KBM-7 (cell line): ENCODE measurements around the gene RNF213.
"Not testable (repeated sequence)": the region's sequence is repeated elsewhere in the genome, so short reads cannot be mapped to it uniquely, and the experiment has no call there.

Source experiments
- DNase-seq: peaks from one replicate; pipeline ENCODE4 v3.0.0-alpha.2; 2015
- in situ Hi-C: fragments of 300-500 bp; cut with MboI; formaldehyde crosslinking; loops from 2 replicates; pipeline ENCODE4 v1.14.3; 2020; ENCODE audit warnings: low sequenced_read_pairs, low pct_unique_long_range_greater_than_20kb, mixed read lengths

RNF213 gene

DNA sequence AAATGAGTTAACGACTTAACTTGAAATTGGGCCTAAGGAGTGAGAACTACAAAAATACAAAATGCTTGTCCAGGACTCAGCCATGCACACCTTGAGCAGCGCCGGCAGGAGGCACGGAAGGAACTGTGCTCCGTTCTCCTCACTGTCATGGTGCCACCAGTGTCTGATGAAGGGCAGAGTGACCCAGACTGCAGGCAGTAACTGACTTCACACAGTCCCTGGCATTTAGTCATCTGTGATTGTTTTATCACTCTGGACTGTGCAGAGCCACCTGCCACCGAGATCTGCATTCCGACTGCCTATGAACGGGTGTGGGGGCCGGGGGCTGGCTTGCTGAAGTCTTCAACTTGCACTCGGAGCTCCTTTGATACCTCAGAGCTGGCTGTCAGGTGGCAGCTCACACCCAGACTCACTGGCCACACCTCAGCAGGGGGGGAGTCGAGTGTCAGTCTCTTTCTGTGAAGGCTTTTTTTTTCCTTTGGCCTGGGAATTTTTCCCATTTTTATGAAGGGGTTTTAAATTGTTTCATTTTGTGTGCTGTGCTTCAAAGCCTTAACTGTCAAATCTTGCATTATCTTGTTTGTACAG lies 134.1 kb downstream of the RNF213 start:
- in situ Hi-C loops = no loop called here

DNA sequence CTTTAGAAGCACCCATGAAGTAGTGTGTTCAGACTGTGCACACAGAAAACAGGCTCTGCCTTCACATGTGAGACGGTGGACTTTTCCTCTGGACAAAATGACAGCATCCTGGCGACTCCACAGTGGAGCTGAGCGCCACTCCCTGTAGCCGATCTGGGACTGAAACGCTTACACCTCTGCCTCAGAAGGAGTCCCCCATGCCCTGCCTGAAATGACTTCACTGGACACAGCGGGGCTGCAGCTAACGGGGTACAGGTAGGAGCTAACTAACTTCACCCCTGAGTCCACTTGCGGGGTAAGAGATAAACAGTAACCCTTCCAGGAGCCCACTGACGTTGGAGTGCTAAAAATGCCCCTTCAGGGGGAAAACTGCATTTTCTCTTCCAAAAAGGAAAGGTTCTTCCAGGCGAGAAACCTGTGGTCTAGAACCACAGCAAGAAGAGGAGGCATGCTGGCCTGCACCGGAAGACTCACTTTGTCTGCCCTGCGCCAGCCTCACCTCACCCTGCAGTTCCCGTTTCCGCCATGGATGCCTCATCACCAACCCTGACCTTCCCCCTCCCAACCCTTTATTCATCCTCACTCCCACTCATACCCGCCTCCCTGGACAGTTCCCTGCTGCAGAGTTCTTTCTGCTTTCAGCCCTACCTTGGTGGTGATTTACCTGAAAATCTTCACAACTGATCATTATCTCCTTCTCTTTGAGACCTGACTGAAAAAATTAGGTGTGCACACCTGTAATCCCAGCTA lies 134.9 kb downstream of the RNF213 start:
- no peak for DNase-seq
- in situ Hi-C loops = no loop called here

More for the DNA sequence above, 134.1 kb downstream of the RNF213 start:
- DNase-seq = no peak

DNA sequence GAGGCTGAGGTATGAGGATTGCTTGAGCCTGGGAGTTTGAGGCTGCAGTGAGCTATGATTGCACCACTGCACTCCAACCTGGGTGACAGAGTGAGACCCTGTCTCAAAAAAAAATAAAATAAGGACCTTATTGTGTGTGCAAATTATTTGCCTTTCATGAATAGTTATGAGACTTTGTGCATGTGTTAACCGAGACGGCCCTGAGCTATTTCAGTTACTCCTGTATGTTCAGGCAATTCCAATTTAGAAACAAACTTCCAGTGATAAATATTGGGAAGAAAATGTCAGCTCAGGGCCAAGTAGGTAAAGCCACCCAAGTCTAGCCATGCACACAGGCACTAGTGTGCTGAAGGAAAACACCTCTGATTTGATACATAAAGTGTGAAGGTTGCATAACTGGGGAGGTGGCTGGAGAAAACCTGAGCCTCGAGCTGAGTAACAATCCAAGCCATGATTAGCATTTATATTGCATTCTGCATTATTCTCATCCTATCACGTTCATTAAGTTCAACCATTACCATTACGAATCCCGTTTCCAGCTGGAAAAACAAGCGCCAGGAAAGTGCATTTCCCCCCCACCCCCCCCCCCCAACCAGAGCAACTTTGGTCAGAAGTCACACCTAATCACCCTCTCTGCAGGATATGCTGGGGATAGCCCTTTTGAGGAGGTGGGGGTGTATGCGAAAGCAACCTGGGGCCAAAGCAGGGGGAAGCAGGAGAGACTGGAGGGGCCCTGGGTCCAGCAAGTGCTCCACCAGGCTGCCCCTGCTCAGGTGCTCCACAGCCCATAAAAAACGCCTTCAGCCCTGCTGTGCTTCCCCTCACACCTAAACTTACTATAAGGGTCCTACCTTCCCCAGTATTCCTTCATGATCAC lies 135.7 kb downstream of the RNF213 start:
- no peak for DNase-seq
- in situ Hi-C loops = no loop called here

DNA sequence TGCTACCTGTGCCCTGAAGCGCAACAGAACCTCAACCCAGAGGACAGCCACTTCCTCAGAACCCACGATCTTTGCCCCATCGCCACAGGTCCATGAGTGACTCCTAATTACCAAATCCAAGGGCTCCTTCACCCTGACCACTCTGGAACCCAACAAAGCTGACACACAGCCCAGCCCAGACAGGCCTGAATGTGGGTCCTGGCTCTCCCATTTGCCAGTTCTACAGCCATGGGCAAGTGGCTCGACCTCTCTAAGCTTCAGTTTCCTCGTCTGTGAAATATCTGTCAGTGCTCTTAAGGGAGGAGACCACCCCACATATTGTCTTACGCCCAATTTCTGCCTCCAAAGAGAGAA lies 136.4 kb downstream of the RNF213 start:
- in situ Hi-C loops = no loop called here
- no peak for DNase-seq

DNA sequence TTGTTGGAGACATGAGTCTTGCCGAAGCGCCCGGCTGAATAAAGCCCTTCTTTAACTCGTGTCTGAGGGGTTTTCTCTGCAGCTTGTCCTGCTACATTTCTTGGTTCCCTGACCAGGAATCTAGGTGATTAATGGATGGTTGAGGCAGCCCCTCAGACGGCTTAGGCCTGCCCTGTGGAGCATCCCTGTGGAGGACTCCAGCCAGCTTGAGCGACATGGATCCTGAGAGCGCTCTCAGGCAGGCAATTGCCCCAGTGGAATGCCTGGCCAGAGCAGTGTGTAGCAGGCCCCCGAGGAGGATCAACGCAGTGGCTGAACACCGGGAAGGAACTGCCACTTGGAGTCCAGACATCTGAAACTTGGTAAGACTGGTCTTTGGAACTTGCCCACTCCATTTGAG lies 137.0 kb downstream of the RNF213 start:
- in situ Hi-C loops = no loop called here
- no peak for DNase-seq

DNA sequence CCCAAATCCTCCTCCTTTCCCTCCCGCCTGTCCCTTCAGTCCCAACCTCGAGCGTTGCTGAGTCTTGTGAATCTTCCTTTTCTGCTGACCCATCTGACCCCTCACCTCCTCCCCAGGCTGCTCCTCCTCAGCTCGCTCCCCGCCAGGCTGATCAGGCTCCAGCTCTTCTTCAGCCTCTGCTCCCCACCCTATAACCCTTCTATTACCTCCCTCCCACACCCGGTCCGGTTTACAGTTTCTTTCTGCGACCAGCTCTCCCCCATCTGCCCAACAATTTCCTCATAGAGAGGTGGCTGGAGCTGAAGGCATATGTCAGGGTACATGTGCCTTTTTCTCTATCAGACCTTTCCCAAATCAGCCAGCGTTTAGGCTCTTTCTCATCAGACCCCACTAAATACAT lies 140.4 kb downstream of the RNF213 start:
- DNase-seq, in situ Hi-C loops: not testable (repeated sequence)

DNA sequence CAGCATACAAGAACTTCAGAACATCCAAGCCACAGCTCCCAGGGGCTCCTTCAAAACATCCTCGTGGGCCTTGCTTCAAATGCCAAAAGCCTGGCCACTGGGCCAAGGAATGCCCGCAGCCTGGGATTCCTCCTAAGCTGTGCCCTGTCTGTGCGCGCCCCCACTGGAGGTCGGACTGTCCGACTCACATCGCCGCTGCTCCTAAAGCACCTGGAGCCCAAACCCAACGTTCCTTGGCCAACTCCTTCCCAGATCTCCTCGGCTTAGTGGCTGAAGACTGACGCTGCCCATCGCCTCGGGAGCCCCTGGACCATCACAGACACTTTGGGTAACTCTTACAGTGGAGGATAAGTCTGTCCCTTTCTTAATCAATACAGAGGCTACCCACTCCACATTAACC lies 141.4 kb downstream of the RNF213 start:
- in situ Hi-C loops, DNase-seq: not testable (repeated sequence)

DNA sequence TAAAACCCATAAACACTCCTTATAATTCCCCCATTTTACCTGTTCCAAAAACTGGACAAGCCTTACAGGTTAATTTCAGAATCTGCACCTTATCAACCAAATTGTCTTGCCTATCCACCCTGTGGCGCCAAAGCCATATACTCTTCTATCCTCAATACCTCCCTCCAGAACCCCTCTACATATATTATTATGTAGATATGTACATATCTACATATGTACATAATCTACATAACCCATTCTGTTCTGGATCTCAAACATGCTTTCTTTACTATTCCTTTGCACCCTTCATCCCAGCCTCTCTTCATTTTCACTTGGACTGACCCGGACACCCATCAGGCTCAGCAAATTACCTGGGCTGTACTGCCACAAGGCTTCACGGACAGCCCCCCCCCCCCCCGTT lies 142.3 kb downstream of the RNF213 start:
- no peak for DNase-seq
- in situ Hi-C loops = no loop called here

DNA sequence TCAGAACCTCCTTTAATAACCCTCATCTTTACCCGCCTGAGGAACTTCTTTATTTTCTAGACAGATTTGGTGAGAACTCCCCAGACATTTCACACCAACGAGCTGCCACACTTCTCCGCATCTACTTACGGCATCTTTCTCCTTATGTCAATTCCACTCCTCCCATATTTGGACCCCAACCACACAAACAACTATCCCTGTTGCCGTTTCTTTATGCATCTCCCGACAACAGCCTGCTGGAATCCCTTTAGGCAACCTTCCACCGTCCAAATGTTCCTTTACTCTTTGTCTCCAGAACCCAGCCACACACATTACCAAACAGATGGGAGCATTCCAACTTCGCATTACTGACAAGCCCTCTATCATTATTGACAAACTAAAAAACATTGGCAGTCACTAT lies 145.5 kb downstream of the RNF213 start:
- DNase-seq = no peak
- in situ Hi-C loops = no loop called here

DNA sequence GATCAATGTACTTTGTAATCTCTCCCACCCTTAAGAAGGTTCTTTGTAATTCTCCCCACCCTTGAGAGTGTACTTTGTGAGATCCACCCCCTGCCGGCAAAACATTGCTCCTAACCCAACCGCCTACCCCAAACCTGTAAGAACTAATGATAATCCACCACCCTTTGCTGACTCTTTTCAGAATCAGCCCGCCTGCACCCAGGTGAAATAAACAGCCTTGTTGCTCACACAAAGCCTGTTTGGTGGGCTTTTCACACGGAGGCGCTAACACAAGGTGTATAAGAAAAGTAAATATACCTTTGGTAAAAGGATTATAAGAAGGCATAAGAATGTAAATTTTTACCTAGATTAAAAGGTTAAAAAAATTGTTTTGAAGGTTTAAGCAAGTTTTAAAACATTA lies 147.3 kb downstream of the RNF213 start:
- in situ Hi-C loops, DNase-seq: not testable (repeated sequence)

DNA sequence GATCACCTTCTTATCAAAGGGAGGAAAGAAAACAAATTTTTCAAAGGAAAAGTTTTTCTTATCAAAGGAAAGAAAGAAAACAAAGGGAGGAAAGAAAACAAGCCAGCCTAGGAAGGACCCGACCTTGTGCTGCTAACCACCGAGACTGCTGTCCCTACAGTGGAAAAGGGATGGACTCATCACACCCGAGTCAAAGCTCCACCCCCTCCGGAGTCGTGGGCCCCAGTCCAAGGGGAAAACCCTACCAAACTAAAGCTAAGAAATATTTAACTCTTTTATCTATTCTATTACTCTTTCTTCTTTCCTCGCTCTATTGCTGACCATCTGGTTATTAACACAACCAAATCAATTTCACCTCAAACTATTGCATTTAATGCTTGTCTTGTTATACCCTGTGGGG lies 148.2 kb downstream of the RNF213 start:
- in situ Hi-C loops = no loop called here
- no peak for DNase-seq

DNA sequence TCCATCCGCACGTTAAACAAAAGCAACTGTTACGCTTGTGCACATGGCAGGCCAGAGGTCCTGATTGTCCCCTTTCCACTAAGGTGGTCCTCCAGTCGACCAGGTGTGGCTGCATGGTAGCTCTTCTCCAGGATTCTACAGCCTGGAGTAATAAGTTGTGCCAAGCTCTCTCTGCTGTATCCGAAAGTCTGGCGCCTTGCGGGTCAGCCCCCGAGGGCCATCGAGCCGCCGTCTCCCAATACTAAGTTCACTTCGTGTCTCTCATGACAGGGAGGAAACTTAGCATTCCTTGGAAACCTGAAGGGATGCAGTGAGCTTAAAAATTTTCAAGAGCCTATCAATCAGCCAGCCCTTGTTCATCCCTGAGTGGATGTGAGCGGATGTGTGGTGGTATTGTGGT lies 149.0 kb downstream of the RNF213 start:
- DNase-seq = no peak
- in situ Hi-C loops = no loop called here

DNA sequence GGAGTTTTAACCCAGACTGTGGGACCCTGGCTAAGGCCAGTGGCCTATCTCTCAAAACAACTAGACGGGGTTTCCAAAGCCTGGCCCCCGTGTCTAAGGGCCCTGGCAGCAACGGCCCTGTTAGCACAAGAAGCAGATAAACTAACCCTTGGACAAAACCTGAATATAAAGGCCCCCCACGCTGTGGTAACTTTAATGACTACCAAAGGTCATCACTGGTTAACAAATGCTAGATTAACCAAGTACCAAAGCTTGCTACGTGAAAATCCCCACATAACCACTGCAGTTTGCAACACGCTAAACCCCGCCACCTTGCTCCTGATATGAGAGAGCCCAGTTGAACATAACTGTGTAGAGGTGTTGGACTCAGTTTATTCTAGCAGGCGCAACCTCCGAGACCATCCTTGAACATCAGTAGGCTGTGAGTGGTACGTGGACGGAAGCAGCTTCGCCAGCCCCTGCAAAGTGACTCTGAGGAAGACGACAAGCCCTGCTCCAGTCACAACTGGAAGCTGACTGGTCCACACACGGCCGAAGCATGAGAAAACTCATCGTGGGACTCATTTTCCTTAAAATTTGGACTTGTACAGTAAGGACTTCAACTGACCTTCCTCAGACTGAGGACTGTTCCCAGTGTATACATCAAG lies 149.9 kb downstream of the RNF213 start:
- DNase-seq, in situ Hi-C loops: not testable (repeated sequence)

DNA sequence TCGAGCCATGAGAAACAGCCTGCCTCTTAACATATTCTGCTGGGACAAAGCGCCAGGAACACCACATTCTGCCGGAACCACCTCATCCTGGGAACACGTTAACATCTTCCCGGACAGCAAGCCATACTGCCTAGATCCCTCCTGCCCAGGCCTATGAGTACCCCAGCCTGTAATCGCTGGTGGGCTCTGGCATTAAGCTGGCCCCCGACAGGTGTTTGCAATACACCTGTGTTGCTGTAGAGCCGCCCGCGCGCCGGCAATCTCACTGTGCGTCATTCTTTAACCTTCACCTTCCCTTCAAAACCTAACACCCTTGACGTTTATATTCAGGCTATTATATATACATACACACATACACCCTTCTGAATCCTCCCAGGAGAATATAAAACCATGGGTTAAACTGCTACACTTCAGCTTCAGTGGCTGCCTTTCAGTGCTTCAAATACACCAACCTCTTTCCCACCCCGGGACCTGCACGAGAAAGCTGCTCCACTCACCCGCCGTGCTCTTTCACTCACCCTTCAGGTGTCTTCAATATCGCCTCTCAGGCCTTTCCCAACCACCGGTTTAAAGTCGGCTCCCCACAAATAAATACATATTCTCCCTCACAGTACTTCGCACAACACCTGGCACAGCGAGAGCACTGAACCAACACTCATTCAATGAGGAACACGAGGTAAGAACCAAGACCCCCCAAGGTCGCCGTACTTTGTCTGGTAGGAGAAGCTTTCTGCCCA lies 153.3 kb downstream of the RNF213 start:
- in situ Hi-C loops = no loop called here
- DNase-seq = no peak

DNA sequence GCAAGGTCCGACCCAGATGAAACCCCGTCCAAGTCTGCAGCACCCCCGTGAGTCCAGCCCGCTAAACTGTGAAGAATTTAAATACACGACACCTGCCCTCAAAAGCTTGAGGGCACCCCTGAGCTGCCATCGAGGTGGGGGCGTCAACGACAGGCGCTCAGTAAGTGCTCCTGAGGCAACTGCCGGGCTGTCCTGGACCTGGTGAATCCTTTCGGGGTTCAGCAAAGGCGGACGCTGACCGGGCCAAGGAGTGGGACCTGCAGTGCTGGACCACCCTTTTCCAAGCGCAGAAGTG lies 153.8 kb downstream of the RNF213 start:
- in situ Hi-C loops = no loop called here
- DNase-seq = no peak

DNA sequence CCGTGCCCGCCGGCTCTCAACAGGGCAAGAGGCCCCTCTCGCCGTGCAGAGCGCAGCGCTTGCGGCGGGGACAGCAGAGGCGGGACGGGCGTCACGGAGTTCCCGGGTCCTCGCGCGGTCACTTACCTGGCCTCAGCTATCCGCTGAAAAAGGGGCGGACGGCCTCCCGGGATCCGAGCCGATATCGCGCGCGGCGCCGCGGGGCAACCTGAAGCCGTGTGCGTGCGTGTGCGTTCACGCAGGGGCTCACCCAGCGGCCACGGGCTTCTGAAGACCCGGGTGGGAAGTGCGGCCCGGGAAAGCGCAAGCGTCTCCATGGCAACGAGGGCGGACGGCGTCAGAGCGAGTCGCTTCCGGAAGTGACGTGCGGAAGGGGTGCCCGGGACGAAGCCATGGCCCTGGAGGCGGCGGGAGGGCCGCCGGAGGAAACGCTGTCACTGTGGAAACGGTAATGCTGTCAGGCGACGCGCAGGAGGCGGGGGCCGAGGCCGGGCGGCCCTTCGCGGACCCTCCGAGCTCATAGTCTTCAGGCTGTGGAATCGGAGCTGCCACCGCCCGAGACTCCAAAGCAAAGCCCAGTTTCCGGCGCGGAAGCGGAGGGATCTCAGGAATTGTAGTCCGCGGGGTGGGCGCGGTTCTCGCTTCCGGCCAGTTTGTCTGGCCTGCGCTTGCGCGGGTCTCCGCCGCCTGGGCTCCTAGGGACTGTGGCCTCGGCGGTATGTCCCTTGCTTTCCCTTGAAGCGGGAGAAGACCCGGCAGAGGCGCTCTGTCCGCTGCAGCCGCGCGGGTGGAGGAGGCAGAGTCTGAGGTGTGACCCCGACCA lies 154.4 kb downstream of the RNF213 start, which contains the start of gene ENDOV:
ENDOV (plus strand) TSS at position 365 of the 823 bp plus-strand sequence; CDS start at position 393, 28 bp downstream.
- in situ Hi-C loops = no loop called here
- peak; percentile 93 for DNase-seq

DNA sequence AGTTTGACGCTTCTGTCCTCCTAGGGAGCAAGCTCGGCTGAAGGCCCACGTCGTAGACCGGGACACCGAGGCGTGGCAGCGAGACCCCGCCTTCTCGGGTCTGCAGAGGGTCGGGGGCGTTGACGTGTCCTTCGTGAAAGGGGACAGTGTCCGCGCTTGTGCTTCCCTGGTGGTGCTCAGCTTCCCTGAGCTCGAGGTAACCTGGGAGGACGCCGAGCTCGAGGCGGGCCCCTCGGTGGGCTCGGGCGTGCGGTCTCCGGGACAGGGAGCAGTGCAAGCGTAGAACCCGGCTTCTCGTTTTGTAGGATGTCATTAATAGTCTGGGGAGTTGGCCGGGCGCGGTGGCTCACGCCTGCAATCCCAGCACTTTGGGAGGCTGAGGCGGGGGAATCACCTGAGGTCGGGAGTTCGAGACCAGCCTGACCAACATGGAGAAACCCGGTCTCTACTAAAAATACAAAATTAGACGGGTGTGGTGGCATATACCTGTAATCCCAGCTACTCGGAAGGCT lies 155.0 kb downstream of the RNF213 start:
- in situ Hi-C loops = no loop called here
- DNase-seq = no peak

DNA sequence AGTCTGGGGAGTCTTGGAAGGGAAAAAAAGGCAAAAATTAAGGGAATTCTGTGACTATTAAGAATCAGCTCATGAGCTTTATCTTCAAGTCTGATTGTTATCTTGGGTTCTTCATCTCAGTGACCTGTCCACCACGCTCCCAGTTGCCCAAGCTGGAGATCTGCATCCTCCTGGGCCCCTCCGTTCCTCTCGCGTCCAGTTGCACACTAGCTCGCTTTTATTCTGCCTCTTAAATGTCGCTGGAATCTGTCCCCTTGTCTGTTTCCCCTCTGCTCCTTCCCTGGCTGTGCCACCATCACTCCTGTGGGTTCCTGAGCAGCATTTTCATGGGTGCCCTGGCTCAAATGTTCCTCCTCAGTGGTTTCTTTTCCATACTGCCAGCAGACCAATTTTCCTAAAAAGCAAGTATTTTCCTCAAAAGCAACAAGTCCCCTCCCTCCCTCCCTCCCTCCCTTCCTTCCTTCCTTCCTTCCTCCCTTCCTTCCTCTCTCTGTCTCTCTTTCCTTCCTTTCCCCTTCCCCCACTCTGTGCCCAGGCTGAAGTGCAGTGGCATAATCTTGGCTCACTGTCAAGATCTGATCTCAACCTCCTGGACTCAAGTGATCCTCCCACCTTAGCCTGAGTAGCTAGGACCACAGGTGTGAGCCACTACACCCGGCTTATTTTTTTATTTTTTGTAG lies 155.7 kb downstream of the RNF213 start:
- no peak for DNase-seq
- in situ Hi-C loops = no loop called here
